ENCODE results near the gene KAZN.

The KAZN gene

GRCh38 chr1:14615549-14616218, 17.2 kb downstream of the KAZN start:
- DNase-seq = no peak

DNA sequence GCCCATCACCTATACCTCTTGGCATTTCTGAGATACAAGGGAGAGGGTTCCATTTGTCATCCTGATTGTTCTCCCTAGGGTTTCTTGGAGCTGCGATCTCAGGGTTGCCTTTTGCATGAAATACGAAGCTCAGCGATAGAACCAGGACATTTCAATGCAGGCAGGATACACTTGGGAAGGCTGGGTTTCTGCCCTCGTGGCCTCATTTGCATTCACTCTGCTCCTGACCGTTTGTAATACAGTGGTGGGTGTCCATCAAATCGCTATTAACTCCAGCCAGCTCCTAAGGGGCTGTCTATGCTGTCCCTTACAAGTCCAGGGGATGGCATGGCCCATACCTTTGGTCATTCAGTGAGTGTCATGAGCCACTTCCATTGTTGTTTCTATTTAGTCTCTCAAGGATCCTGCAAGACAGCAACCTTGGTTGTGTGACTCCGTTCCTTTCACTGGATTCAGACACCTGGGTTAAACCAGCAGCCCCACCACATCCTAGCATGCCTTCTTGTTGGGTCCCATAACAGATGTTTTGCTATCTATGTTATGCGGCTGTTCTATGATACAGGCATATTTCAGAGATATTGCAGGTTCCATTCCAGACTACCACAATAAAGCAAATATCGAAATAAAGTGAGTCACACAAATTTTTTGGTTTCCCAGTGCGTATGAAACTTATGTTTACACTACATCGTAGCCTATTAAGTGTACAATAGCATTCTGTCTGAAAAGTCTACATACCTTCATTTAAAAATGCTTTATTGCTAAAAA, 18.3 kb downstream of the KAZN start:
- no peak for DNase-seq

- DNase-seq = no peak
Observed at GRCh38 chr1:14617791-14618190, 19.3 kb downstream of the KAZN start.

DNA sequence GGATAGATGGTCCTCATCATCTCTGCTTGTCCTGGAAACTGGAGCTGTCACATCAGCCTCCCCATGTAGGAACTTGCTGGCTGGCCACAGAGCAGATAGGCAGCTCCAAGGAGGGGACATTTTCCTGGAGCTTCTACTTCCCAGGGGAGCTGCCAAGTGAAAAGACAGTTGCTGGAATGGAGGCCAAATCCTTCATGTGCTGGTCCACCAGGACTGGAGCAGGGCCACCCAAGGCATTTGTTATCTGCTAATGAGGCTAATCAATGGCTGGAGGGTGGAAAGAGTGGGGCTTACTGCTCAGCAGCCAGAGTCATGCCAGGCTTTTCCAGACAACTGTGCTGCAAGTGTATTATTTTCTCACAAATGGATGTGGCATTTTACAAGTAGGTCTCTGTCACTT, 22.5 kb downstream of the KAZN start:
- no peak for DNase-seq

DNA sequence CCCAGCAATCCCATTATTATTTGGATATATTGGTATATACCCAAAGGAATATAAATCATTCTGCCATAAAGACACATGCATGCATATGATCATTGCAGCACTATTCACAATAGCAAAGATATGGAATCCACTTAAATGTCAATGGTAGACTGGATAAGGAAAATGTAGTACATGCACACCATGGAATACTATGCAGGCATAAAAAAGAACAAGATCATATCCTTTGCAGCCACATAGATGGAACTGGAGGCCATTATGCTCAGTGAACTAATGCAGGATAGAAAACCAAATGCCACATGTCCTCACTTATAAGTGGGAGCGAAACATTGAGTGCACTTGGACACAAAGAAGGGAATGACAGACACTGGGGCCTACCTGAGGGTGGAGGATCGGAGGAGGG, 24.6 kb downstream of the KAZN start:
- no peak for DNase-seq

DNA sequence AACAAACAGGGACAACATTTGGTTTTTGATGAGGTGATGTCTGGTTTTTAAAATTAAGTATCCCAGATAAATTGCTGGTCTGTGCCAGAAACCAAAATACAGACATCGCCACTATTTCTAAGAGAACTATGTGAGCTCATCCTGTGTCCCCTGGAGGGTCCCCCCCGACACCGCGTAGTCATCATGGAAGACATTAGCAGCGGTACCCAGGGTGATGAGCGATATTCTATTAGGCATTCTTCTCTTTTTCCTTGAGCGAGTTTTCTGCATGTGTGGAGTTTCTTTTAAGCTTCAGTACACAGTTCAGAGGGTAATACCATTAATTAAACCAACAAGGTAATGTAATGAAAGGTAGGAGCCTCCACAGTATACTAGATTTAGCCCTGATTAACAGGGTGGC, 26.5 kb downstream of the KAZN start:
- DNase-seq = no peak

GRCh38 chr1:14625572-14625971, 27.1 kb downstream of the KAZN start:
- DNase-seq = no peak

GRCh38 chr1:14625996-14626395, 27.5 kb downstream of the KAZN start:
- DNase-seq = no peak

DNA sequence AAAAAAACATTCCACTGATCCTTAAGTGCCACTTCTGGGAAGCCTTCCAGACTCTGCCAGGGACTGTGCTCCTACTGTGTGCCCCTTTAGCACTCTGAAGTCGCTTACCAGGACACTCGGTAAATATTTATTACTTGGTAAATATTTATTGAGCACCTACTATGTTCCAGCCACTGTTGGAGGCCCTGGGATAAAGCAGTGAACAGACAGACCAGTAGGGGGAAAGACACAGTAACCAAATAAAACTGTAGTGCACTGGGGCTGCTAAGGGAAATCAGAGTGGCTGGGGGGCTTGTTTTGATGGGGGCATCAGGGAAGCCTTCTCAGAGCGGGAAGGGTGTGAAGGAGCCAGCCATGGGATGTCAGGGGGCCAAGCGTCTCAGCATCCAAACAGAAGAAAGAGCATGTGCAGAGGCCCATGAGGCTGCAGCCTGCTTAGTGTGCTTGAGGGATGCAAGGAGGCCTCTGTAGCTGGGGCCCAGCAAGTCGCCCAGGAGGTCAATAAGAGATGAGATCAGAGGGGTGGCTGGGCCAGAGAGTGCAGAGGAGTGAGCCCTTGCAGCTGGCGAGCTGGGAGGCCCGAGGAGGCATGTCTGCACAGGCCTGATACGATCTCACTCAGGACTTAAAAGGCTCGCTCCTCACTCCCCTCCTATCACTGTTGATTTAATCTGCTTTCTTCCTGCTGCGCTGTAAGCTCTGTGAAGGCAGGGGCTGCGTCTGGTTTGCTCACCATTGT, 28.6 kb downstream of the KAZN start:
- no peak for DNase-seq

GRCh38 chr1:14627608-14628489, 29.4 kb downstream of the KAZN start:
- DNase-seq = no peak

DNA sequence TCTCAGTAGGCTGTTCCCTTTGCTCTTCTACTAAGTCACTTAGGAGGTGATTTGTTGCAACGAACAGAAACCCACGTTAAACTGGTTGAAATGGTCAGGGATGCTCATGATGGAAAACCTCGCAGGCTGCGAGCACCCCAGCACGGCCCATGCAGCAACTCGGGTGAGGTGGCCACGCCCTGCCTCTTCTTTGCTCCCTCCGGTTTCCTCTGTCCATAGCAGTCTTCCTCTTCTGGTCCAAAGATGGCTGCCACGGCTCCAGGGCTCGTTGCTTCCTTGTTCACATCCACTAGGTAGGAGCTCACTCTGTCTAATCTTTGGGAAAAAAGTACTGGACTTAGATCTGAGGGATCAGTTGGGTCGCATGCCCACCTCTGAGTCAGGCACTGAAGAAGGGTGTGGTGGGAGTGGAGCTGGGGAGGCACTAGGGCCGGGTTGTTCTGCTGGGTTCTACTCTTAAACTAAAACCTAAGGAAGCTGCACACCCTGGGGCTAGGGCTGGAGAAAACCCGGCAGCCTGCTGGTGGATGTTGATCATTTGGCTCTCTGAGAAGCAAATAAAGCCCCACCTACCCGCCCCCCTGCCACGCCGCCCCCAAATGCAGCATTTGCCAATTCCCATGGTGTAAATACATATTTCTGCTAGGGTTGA, 31.0 kb downstream of the KAZN start:
- DNase-seq = no peak

DNA sequence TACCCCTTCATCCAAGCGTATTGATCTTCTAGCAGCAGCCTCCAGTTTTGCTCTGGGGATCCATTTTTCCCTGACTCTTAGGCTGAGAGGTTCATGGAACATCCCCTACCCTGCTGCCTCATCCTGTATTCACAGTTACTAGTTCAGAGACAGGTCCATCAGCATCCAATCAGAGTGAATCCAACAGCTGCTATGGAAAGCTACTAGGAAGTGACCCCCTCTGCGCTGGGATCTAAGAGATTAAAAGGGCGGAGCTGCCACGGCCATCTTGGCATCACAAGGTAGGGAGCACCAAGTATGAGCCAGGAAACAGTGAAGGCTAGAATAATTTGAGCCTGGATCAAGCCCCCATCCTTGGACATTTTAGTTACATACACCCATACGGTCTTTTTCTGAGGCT, 32.5 kb downstream of the KAZN start:
- DNase-seq = no peak

DNA sequence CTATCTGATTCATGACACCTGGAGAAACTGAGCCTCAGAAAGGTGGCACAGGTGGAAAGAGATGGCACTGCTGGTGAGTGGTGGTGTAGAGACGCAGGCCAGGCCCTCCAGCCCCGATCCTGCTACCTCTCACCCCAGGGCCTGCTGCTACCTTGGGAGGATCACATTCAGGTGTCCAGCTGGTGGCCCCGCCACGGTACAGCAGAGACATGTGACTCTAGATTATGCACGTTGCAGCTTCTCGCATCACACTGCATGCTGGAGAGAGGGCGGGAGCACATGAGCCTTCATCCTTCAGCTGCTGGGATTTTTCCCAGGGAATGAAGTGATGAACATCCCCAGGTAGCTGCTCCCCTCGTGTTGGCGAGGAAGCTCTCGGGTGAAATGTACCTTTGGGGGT, 32.9 kb downstream of the KAZN start:
- no peak for DNase-seq

DNA sequence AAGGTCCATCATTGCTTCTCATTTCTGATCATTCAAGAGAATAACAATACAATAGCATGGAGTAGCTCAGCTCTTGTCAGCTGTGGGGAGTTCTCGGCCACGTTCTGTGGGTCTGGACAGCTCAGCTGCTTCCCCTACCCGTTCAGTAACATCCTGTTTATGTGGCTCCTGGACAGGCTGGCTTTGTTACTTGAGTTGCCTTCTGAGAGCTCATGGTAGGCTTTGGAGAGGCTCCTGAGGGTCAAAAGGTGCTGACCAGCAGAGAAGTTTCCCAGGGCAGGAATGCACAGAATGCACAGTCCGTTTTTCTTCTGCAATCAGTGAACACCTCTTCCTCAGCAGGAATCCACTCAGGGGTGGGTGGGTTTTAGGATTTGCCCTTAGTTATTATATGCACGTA, 36.0 kb downstream of the KAZN start:
- DNase-seq = no peak

DNA sequence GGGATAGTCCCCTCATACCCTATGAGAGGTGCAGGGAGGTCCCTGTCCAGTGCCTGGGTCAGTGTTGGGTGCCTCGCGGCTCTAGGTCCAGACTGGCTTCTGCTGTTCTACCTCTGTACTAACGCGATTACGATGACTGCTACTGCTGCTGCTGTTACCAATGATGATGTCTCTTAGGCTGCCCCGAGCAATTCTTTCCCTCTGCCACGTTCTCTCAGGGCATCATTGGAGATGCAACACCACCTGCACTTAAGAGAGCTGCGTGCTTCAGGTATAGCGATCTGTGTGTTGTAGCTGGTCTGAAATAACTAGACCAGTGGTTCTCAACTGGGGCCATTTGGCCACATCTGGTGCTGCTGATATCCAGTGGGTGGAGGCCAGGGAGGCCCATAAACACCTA, 36.9 kb downstream of the KAZN start:
- DNase-seq = no peak

GRCh38 chr1:14636897-14637632, 38.6 kb downstream of the KAZN start:
- no peak for DNase-seq

- no peak for DNase-seq
Observed at GRCh38 chr1:14639291-14640050, 41.0 kb downstream of the KAZN start.

GRCh38 chr1:14642712-14643111, 44.2 kb downstream of the KAZN start:
- DNase-seq = no peak

DNA sequence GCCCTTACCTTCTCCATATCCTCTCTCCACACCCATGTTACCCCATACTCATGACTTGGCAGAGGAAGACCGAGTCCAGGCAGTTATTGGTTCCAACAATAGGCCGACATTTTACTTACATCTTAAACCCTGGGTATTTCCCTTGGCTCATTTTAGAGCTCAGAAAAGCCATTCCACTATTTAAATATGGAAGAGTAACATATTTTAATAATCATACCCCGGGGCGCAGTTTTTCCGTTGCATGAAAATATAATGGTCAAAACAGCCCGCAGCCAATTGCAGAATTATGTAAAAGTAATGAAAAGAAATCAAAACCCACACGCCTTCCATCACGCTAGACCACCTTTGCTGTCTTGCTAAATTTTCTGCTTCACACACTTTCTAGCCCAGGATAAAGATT, 48.5 kb downstream of the KAZN start:
- DNase-seq = no peak

GRCh38 chr1:14647777-14648176, 49.3 kb downstream of the KAZN start:
- no peak for DNase-seq

GRCh38 chr1:14648391-14648790, 49.9 kb downstream of the KAZN start:
- DNase-seq = no peak
